Uterus (tissue), 4 donors: Measurements from ENCODE around the gene UNC79. TPM values are rescaled to one million over a fixed set of nuclear protein-coding genes. Genes with fewer than 3 reads are reported as not detected.

ENCODE experiments used
- DNase-seq, 2 donors: peaks; one replicate each; pipeline ENCODE4 v3.0.0-alpha.2; 2019 to 2020
- H3K27ac ChIP-seq, 2 donors: fragments of 200-600 bp; sonication (generic); 1 replicate in 1 of 2; 2 replicates in 1 of 2; pipeline ENCODE4 v1.5.1; 2016 to 2018
- H3K27me3 ChIP-seq, 2 donors: fragments of 200-600 bp; sonication (generic); one replicate each; pipeline ENCODE4 v1.5.1; 2018 to 2019; ENCODE audit warnings: control low read depth in 1 of 2
- H3K36me3 ChIP-seq, 2 donors: fragments of 200-600 bp; sonication (generic); one replicate each; pipeline ENCODE4 v1.5.1; 2019; ENCODE audit warnings: control low read depth in 1 of 2
- H3K4me1 ChIP-seq, 2 donors: fragments of 200-600 bp; sonication (generic); one replicate each; pipeline ENCODE4 v1.5.1; 2018 to 2019; ENCODE audit warnings: control low read depth in 1 of 2
- H3K4me3 ChIP-seq, 2 donors: fragments of 200-600 bp; sonication (generic); 1 replicate in 1 of 2; 2 replicates in 1 of 2; pipeline ENCODE4 v1.5.1; 2018 to 2019; ENCODE audit warnings: mild to moderate bottlenecking in 1 of 2
- H3K9me3 ChIP-seq, 2 donors: fragments of 200-600 bp; sonication (generic); one replicate each; pipeline ENCODE4 v1.5.1; 2019; ENCODE audit warnings: control low read depth in 1 of 2
- POLR2A ChIP-seq, 2 donors: fragments of 450-650 bp; IDR thresholded peaks; one replicate each; pipeline ENCODE4 v1.6.1; 2016; ENCODE audit warnings: antibody characterized with exemption in 2 of 2, mild to moderate bottlenecking in 1 of 2, moderate library complexity in 1 of 2
- intact Hi-C: fragments of 100-400 bp; cut with DNase I; formaldehyde crosslinking; loops from one replicate; pipeline ENCODE4 v1.15.1; 2023; ENCODE audit warnings: low total_unique reads
- total RNA-seq, 4 donors: library from RNA; depleted of rRNA in 3 of 4; stranded (reverse); fragments of >200 nt in 3 of 4; gene quantifications; one replicate each; pipeline versions ENCODE4 v1.1.0 to v1.2.4, GENCODE V29; 2014 to 2023
- TF ChIP-seq, protein P1 (sequence below), 4 experiments: fragments of 200-600 bp in 2 of 4; fragments of 450-650 bp in 2 of 4; sonication (generic) in 2 of 4; IDR thresholded peaks; one replicate each; pipeline ENCODE4 v1.5.1; 2016 to 2019; ENCODE audit warnings: antibody characterized with exemption in 4 of 4, mild to moderate bottlenecking in 2 of 4, moderate library complexity in 1 of 4
- donor health status: DM: yes; HTN: yes; CAD: no.

UNC79 gene
- total RNA-seq, 4 donors from 2014 or later, result 0.24 to 0.35 TPM; not detected in 2

DNA sequence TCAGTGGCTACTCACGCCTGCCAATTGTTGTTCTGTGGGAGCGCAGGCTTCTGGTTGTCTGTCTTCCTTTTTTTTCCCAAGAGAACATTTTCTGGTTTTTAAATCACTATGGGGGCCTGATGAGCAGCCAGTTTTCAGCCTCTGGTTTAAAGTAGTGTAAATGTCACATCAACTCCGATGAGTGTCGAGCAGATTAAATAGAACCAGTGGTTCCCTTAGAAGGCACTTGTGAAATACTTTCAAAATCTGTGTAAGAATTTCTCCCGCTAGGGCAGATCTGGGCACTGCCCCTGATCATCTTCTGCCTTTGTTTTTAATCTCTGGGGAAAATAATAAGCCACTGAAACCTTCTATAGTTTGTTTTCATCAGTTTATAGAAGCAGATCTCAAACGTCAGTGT lies 227.1 kb downstream of the UNC79 start:
- TF ChIP-seq, protein P1, sequence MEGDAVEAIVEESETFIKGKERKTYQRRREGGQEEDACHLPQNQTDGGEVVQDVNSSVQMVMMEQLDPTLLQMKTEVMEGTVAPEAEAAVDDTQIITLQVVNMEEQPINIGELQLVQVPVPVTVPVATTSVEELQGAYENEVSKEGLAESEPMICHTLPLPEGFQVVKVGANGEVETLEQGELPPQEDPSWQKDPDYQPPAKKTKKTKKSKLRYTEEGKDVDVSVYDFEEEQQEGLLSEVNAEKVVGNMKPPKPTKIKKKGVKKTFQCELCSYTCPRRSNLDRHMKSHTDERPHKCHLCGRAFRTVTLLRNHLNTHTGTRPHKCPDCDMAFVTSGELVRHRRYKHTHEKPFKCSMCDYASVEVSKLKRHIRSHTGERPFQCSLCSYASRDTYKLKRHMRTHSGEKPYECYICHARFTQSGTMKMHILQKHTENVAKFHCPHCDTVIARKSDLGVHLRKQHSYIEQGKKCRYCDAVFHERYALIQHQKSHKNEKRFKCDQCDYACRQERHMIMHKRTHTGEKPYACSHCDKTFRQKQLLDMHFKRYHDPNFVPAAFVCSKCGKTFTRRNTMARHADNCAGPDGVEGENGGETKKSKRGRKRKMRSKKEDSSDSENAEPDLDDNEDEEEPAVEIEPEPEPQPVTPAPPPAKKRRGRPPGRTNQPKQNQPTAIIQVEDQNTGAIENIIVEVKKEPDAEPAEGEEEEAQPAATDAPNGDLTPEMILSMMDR (IDR thresholded peaks at IDR 0.05), result no peak
- no peak for TF ChIP-seq POLR2A (IDR thresholded peaks at IDR 0.05)
- intact Hi-C loops, result loop anchor here (5.0 to 10.0 kb wide), 2 partner anchors 127 to 249 kb away; partner anchors contain the start of gene PRIMA1

DNA sequence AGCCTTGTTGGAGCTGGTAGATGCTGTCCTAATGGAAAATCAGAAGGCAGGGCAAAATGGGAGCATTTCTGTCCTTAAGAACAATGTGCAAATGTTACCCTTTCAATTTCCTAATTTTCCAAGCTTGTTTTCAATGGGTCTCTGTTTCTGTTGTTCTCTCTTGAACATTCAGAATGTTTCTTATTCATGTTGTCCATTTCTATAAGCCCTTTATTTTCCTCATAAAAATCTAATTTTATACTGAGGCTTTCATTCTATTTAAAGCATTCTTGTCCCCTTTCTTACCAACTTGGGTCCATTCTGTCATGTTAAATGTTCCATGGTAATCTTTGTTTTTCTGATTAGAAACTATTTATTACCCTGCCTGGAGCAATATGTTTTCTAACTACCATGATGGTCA lies 232.6 kb downstream of the UNC79 start:
- intact Hi-C loops, result no loop called here
- TF ChIP-seq, protein P1 (IDR thresholded peaks at IDR 0.05), result no peak
- TF ChIP-seq POLR2A (IDR thresholded peaks at IDR 0.05), result no peak
- Histone ChIP-seq H3K4me3 (no peak overlapping the region), H3K9me3 (peaks cover 5% of the 10 kb centered on the region in 2 donors), H3K27me3 (no peaks in the 10 kb centered on the region), H3K27ac (no peak overlapping the region), H3K4me1 (no peaks in the 10 kb centered on the region), H3K36me3 (no peaks in the 10 kb centered on the region)
- DNase-seq, result no peak

More for the DNA sequence above, 227.1 kb downstream of the UNC79 start:
- no peak for DNase-seq
- no peak overlapping the region for H3K4me3 ChIP-seq
- no peaks in the 10 kb centered on the region for H3K36me3 ChIP-seq
- H3K4me1 ChIP-seq, result no peaks in the 10 kb centered on the region
- H3K27ac ChIP-seq, result no peak overlapping the region
- H3K9me3 ChIP-seq, result no peaks in the 10 kb centered on the region
- no peaks in the 10 kb centered on the region for H3K27me3 ChIP-seq

DNA sequence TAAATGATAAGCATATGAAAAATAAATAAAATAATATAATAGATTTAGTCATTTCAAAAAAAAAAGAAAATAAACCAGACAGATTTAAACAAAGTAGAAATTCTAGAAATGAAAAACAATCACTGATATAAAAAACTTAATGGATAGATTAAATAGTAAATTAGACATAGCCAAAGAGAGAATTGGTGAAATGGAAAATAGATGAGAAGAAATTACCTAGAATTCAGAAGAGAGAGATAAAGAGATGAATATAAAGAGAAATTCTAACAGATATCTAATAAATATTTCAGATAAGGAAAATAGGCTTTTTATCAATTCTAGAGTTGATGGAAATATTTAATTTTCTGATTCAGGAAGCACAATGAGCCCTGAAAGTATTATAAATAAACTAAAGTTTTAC lies 234.4 kb downstream of the UNC79 start:
- Histone ChIP-seq H3K27me3 (no peaks in the 10 kb centered on the region), H3K27ac (no peak overlapping the region), H3K9me3 (peaks cover 5% of the 10 kb centered on the region in 2 donors), H3K36me3 (no peaks in the 10 kb centered on the region), H3K4me1 (no peaks in the 10 kb centered on the region), H3K4me3 (no peak overlapping the region)
- TF ChIP-seq, protein P1 (IDR thresholded peaks at IDR 0.05), result no peak
- no peak for TF ChIP-seq POLR2A (IDR thresholded peaks at IDR 0.05)
- intact Hi-C loops, result no loop called here
- no peak for DNase-seq

DNA sequence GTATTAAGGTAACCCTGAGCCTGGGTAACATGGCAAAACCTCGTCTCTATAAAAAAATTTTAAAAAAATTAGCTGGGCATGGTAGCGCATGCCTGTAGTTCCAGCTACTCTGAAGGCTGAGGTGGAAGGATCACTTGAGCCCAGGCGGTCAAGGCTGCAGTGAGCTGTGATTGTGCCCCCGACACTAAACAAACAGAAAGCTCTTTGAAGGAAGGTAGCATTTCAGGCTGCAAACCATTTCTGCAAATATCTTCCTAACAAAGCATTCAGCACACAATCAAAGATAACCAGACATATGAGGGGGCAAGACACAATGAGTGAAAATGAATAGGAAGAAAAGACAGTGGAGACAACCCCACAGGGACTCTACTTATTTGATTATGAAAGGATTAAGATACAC lies 238.9 kb downstream of the UNC79 start:
- H3K27ac ChIP-seq, result no peak overlapping the region
- no peaks in the 10 kb centered on the region for H3K4me1 ChIP-seq
- H3K9me3 ChIP-seq, result peaks cover 5% of the 10 kb centered on the region in 2 donors
- no peaks in the 10 kb centered on the region for H3K27me3 ChIP-seq
- no peaks in the 10 kb centered on the region for H3K36me3 ChIP-seq
- intact Hi-C loops, result no loop called here
- DNase-seq, result no peak
- no peak overlapping the region for H3K4me3 ChIP-seq
- no peak for TF ChIP-seq POLR2A (IDR thresholded peaks at IDR 0.05)
- TF ChIP-seq, protein P1 (IDR thresholded peaks at IDR 0.05), result no peak

DNA sequence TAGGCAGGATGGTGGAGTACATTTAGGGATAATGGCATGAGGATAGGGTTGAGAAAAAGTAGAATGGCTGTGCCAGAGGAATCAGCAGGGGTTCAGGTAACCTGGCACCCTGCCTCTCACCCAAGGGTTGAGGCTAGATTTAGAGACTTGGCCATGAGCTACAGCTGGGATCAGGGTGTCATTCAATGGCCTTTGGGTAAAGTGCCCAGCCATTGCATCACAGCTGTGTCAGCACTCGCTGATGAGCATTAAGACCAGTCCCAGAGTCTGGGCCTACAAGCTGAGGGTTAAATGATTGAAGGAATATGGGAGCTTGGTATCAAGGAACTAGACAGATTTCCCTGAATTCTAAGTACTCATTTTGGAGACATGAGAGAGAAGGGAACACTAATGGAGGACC lies 243.6 kb downstream of the UNC79 start:
- Histone ChIP-seq H3K4me1 (no peaks in the 10 kb centered on the region), H3K4me3 (no peak overlapping the region), H3K36me3 (no peaks in the 10 kb centered on the region), H3K27ac (no peak overlapping the region), H3K27me3 (no peaks in the 10 kb centered on the region), H3K9me3 (no peaks in the 10 kb centered on the region)
- no peak for DNase-seq
- intact Hi-C loops, result no loop called here
- TF ChIP-seq, protein P1 (IDR thresholded peaks at IDR 0.05), result no peak
- no peak for TF ChIP-seq POLR2A (IDR thresholded peaks at IDR 0.05)
